ENCODE data around the gene TCIRG1.

Gene TCIRG1

GRCh38 chr11:68049509-68050370 is 10.9 kb downstream of the TCIRG1 start:
- no peak for DNase-seq (ENCODE audit: insufficient read length, low spot score)
- TF ChIP-seq PAX5 (IDR thresholded peaks at IDR 0.05; ENCODE audit: insufficient read depth, low read length, severe bottlenecking): no peak
- TF ChIP-seq POU2F2 (IDR thresholded peaks at IDR 0.05; ENCODE audit: low read depth, low read length): no peak
- TF ChIP-seq SPI1 (IDR thresholded peaks at IDR 0.05; ENCODE audit: low read depth, low read length): no peak
- TF ChIP-seq POLR2AphosphoS5 (IDR thresholded peaks at IDR 0.05; ENCODE audit: low read depth, low read length): no peak
- no peak for TF ChIP-seq TAF1 (IDR thresholded peaks at IDR 0.05; ENCODE audit: low read depth, low read length)
- TF ChIP-seq POLR2A (IDR thresholded peaks at IDR 0.05; ENCODE audit: low read depth, low read length): no peak
- no peak for FAIRE-seq

GRCh38 chr11:68050371-68050841 is 11.6 kb downstream of the TCIRG1 start:
- DNase-seq (ENCODE audit: insufficient read length, low spot score) (no peak), FAIRE-seq (no peak)
- TF ChIP-seq POLR2A (IDR thresholded peaks at IDR 0.05; ENCODE audit: low read depth, low read length) (no peak), PAX5 (IDR thresholded peaks at IDR 0.05; ENCODE audit: insufficient read depth, low read length, severe bottlenecking) (no peak), TAF1 (IDR thresholded peaks at IDR 0.05; ENCODE audit: low read depth, low read length) (no peak)

GRCh38 chr11:68051191-68052136 is 12.6 kb downstream of the TCIRG1 start:
- TF ChIP-seq POLR2A (IDR thresholded peaks at IDR 0.05; ENCODE audit: low read depth, low read length) (peak; percentile 40; the same call in 1 of the 2 replicates), SPI1 (IDR thresholded peaks at IDR 0.05; ENCODE audit: low read depth, low read length) (no peak)
- FAIRE-seq (no peak), DNase-seq (ENCODE audit: insufficient read length, low spot score) (no peak)

- no peak for FAIRE-seq
- TF ChIP-seq POLR2AphosphoS5 (IDR thresholded peaks at IDR 0.05; ENCODE audit: low read depth, low read length) (peak; percentile 52; the same call in 1 of the 2 replicates), POLR2A (IDR thresholded peaks at IDR 0.05; ENCODE audit: low read depth, low read length) (no peak), SPI1 (IDR thresholded peaks at IDR 0.05; ENCODE audit: low read depth, low read length) (no peak)
- no peak for DNase-seq (ENCODE audit: insufficient read length, low spot score)
Observed at GRCh38 chr11:68052137-68052873, 13.5 kb downstream of the TCIRG1 start.

GRCh38 chr11:68053117-68053516 is 14.3 kb downstream of the TCIRG1 start:
- no peak for DNase-seq (ENCODE audit: insufficient read length, low spot score)
- FAIRE-seq: no peak
- TF ChIP-seq PAX5 (IDR thresholded peaks at IDR 0.05; ENCODE audit: insufficient read depth, low read length, severe bottlenecking): no peak
- no peak for TF ChIP-seq POLR2AphosphoS5 (IDR thresholded peaks at IDR 0.05; ENCODE audit: low read depth, low read length)
- TF ChIP-seq TAF1 (IDR thresholded peaks at IDR 0.05; ENCODE audit: low read depth, low read length): no peak
- no peak for TF ChIP-seq POU2F2 (IDR thresholded peaks at IDR 0.05; ENCODE audit: low read depth, low read length)
- no peak for TF ChIP-seq POLR2A (IDR thresholded peaks at IDR 0.05; ENCODE audit: low read depth, low read length)
- no peak for TF ChIP-seq SPI1 (IDR thresholded peaks at IDR 0.05; ENCODE audit: low read depth, low read length)

- DNase-seq (ENCODE audit: insufficient read length, low spot score): no peak
- FAIRE-seq: no peak
- TF ChIP-seq POLR2AphosphoS5 (IDR thresholded peaks at IDR 0.05; ENCODE audit: low read depth, low read length): peak; percentile 73
- TF ChIP-seq POLR2A (IDR thresholded peaks at IDR 0.05; ENCODE audit: low read depth, low read length): no peak
Observed at GRCh38 chr11:68053981-68054812, 15.4 kb downstream of the TCIRG1 start.

- DNase-seq (ENCODE audit: insufficient read length, low spot score) (no peak), FAIRE-seq (no peak)
- TF ChIP-seq POLR2AphosphoS5 (IDR thresholded peaks at IDR 0.05; ENCODE audit: low read depth, low read length) (peak; percentile 3; the same call in 1 of the 2 replicates), TAF1 (IDR thresholded peaks at IDR 0.05; ENCODE audit: low read depth, low read length) (no peak), PAX5 (IDR thresholded peaks at IDR 0.05; ENCODE audit: insufficient read depth, low read length, severe bottlenecking) (no peak), POLR2A (IDR thresholded peaks at IDR 0.05; ENCODE audit: low read depth, low read length) (peak; percentile 40; the same call in 1 of the 2 replicates), SPI1 (IDR thresholded peaks at IDR 0.05; ENCODE audit: low read depth, low read length) (no peak), POU2F2 (IDR thresholded peaks at IDR 0.05; ENCODE audit: low read depth, low read length) (no peak; the same call in 1 of the 2 replicates)
Observed at GRCh38 chr11:68056317-68057285, 17.8 kb downstream of the TCIRG1 start.

GRCh38 chr11:68057807-68058206 is 19.0 kb downstream of the TCIRG1 start:
- FAIRE-seq (no peak), DNase-seq (ENCODE audit: insufficient read length, low spot score) (no peak)
- TF ChIP-seq SPI1 (IDR thresholded peaks at IDR 0.05; ENCODE audit: low read depth, low read length) (no peak), TAF1 (IDR thresholded peaks at IDR 0.05; ENCODE audit: low read depth, low read length) (no peak), POLR2AphosphoS5 (IDR thresholded peaks at IDR 0.05; ENCODE audit: low read depth, low read length) (no peak), POLR2A (IDR thresholded peaks at IDR 0.05; ENCODE audit: low read depth, low read length) (no peak), POU2F2 (IDR thresholded peaks at IDR 0.05; ENCODE audit: low read depth, low read length) (no peak), PAX5 (IDR thresholded peaks at IDR 0.05; ENCODE audit: insufficient read depth, low read length, severe bottlenecking) (no peak)

Data from GM12891 (cell line).